Heart right ventricle (tissue), 16 donors: Measurements from ENCODE around the gene PSMB3. TPM values are rescaled to one million over a fixed set of nuclear protein-coding genes. Genes with fewer than 3 reads are reported as not detected.
"Not testable (repeated sequence)": the region's sequence is repeated elsewhere in the genome, so short reads cannot be mapped to it uniquely, and the experiment has no call there.

ENCODE experiments used
- ATAC-seq, 8 donors: fragments of 200-7000 bp; cut with Tn5 transposase; one replicate each; pipeline ENCODE4 v1.9.1; 2020; ENCODE audit warnings: mild to moderate bottlenecking in 8 of 8, moderate library complexity in 8 of 8, moderate number of reproducible peaks in 1 of 8
- DNase-seq, 2 donors: peaks; one replicate each; pipeline ENCODE4 v3.0.0-alpha.2; 2020
- H3K27ac ChIP-seq, 10 donors: fragments of 200-600 bp; sonication (generic) in 2 of 10; one replicate each; pipeline versions ENCODE4 v1.5.0 to v1.8.0; 2020 to 2022; ENCODE audit warnings: mild to moderate bottlenecking in 3 of 10
- H3K27me3 ChIP-seq, 7 donors: fragments of 200-600 bp; one replicate each; pipeline ENCODE4 v1.8.0; 2021 to 2022; ENCODE audit warnings: mild to moderate bottlenecking in 2 of 7
- H3K36me3 ChIP-seq, 9 donors: fragments of 200-600 bp; sonication (generic) in 1 of 9; one replicate each; pipeline versions ENCODE4 v1.5.0 to v1.8.0; 2020 to 2022; ENCODE audit warnings: mild to moderate bottlenecking in 2 of 9
- H3K4me1 ChIP-seq, 9 donors: fragments of 200-600 bp; sonication (generic) in 1 of 9; one replicate each; pipeline versions ENCODE4 v1.5.0 to v1.8.0; 2020 to 2022; ENCODE audit warnings: mild to moderate bottlenecking in 4 of 9
- H3K4me3 ChIP-seq, 10 donors: fragments of 200-600 bp; sonication (generic) in 2 of 10; one replicate each; pipeline versions ENCODE4 v1.5.0 to v1.8.0; 2020 to 2022; ENCODE audit warnings: mild to moderate bottlenecking in 7 of 10, moderate library complexity in 2 of 10
- H3K9me3 ChIP-seq, 11 donors: fragments of 200-600 bp in 10 of 11; sonication (generic) in 2 of 11; one replicate each; pipeline versions ENCODE4 v1.5.0 to v1.8.0; 2013 to 2022; ENCODE audit warnings: mild to moderate bottlenecking in 2 of 11, control low read depth in 1 of 11, moderate library complexity in 1 of 11
- CTCF ChIP-seq, 9 donors: fragments of 200-600 bp; sonication (generic) in 2 of 9; IDR thresholded peaks; one replicate each; pipeline versions ENCODE4 v1.5.0 to v1.8.0; 2021 to 2022; ENCODE audit warnings: antibody characterized with exemption in 9 of 9, mild to moderate bottlenecking in 5 of 9, moderate library complexity in 1 of 9
- WGBS, 2 donors: extraction: QIAGEN DNeasy Blood & Tissue Kit; methylation state at CpG; one replicate each; pipeline ENCODE4 v1.1.7; 2013; ENCODE audit warnings: inconsistent platforms in 1 of 2; 5-methylcytosine and 5-hydroxymethylcytosine counted together
- intact Hi-C, 10 donors: fragments of 100-400 bp; cut with DNase I; formaldehyde crosslinking; loops; one replicate each; pipeline versions ENCODE4 v1.11.1 to v1.14.2; 2022
- polyA plus RNA-seq, 2 donors: library from polyadenylated mRNA; stranded (reverse); fragments of 200-250 nt; gene quantifications; one replicate each; pipeline ENCODE4 v1.2.3, GENCODE V29; 2013
- total RNA-seq, 10 donors: library from RNA; stranded (reverse); fragmentation: NEBNext Ultra II Directional in 3 of 10; extraction: Animal tissue kit (Norgen Biotek cat#: 25700) in 3 of 10; gene quantifications; one replicate each; pipeline versions ENCODE4 v1.2.1 to v1.2.4, GENCODE V29; 2021 to 2023
- donor health status: Arrhythmogenic right ventricular cardiomyopathy.
- donor health status: ischemic (EF 13 %, LVEDD 7.1; RV severe dilation, severe dysfunction).
- donor health status: healthy with polysubstance abuse.
- donor health status: DM: no; HTN: yes; CAD: no.
- donor health status: DM: no; HTN: no; CAD: no.
- donor health status: ischemic (EF 25% LVEDD 6.9; RV normal size, moderate dysfunction).
- donor health status: ischemic (EF 25% LVEDD 5.7; RV mildly dilated, moderate dysfunction).
- donor health status: healthy.
- donor health status: DM: yes; HTN: yes; CAD: no.
- donor health status: Ischemic cardiomyopathy.
- donor health status: ischemic (EF 35%, LVEDD 5.7; RV mildly dilated, moderate dysfunction).
- donor health status: nonischemic (EF 11% LVEDD 7.7; RV severe dilation, severe dysfunction).
- donor health status: DM: yes; HTN: yes; CAD: no.
- donor health status: PGD.
- donor health status: ischemic (EF 29% LVEDD 5.4; RV normal size, mild dysfunction).
- donor health status: nonischemic (EF 23%, LVEDD 6.1; RV moderate dilation, normal function).

The PSMB3 gene
- total and polyA plus RNA-seq, 12 donors: 148 to 379 (median 165) TPM

DNA sequence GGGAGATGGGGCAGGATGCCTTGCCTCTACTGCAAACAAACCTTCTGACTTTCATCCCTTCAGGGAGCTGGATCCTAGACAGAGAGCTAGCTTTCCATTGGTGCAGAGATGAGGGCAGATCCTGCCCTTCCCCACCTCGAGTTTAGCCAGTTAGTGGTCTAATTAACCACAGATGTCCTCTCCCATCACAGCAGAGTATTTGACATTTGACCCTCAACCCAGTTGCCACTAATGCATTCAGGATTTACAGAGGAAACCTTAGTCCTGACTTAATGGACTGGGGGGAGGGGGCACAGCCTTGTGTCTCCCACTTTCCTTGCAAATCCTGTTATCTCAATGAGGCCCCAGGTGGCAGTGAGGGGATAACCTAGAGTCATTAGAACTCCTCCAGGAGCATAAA lies 36.6 kb downstream of the PSMB3 start:
- no peak for TF ChIP-seq CTCF (IDR thresholded peaks at IDR 0.05)
- WGBS, 2 donors: 9 to 19% methylated on average over 1 of the region's 1 CpG
- no peak overlapping the region for H3K27ac ChIP-seq
- DNase-seq (no peak), ATAC-seq (no peak)
- no peak overlapping the region for H3K4me3 ChIP-seq
- H3K36me3 ChIP-seq: peaks cover 0 to 51% (median 23%) of the 10 kb centered on the region in 9 donors
- intact Hi-C loops: no loop called here
- no peaks in the 10 kb centered on the region for H3K27me3 ChIP-seq
- H3K4me1 ChIP-seq: peaks cover 0 to 32% (median 20%) of the 10 kb centered on the region in 9 donors
- H3K9me3 ChIP-seq: no peaks in the 10 kb centered on the region

- H3K9me3 ChIP-seq, H3K4me3 ChIP-seq, intact Hi-C loops, DNase-seq, H3K27me3 ChIP-seq: not testable (repeated sequence)
- Histone ChIP-seq H3K4me1 (peaks cover 0 to 32% (median 20%) of the 10 kb centered on the region in 9 donors), H3K36me3 (peaks cover 0 to 47% (median 13%) of the 10 kb centered on the region in 9 donors), H3K27ac (peak overlapping the region in 1 of 10 donors; percentile 34)
- WGBS, 2 donors: 64 to 70% methylated on average over 13 of the region's 13 CpGs
- peak in 2 of 8 donors; percentile 14 to 24 for ATAC-seq
Measured at GRCh38 chr17:38790148-38790707, 37.7 kb downstream of the PSMB3 start.

DNA sequence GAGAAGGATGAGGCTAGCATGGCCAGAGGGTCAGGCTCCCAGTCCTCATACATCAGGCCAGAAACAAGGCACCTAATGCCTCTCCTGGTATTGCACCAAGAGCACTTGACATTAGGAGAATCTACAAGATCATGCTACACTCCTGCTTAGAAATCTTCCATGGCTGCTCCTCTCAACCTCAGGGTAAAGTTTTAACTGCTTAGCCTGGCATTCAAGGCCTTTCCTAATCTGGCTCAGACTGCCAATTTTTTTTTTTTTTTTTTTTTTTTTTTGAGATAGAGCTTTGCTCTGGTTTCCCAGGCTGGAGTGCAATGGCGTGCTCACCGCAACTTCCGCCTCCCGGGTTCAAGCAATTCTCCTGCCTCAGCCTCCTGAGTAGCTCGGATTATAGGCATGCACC lies 38.6 kb downstream of the PSMB3 start:
- Histone ChIP-seq H3K9me3 (no peaks in the 10 kb centered on the region), H3K4me1 (peaks cover 0 to 35% (median 24%) of the 10 kb centered on the region in 9 donors), H3K4me3 (no peak overlapping the region), H3K27me3 (no peaks in the 10 kb centered on the region), H3K36me3 (peaks cover 0 to 47% (median 6%) of the 10 kb centered on the region in 9 donors), H3K27ac (no peak overlapping the region)
- intact Hi-C loops: no loop called here
- no peak for ATAC-seq
- WGBS, 2 donors: 97 to 100% methylated on average over 5 of the region's 5 CpGs
- no peak for TF ChIP-seq CTCF (IDR thresholded peaks at IDR 0.05)
- DNase-seq: no peak

DNA sequence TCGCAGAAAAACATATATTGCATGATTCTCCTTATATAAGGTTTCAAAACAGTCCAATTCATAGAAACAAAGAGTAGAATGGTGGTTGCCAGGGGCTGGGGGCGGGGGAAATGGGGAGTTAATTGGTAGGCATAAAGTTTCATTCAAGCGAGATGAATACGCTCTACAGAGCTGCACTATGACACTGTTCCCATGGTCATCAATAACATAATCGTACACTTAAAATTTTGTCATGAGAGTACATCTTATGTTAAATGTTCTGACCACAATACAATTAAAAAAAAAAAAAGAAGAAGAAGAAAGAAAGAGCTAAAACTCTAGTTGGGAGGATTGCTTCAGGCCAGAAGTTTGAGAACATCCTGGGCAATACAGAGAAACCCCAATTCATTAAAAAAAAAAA lies 41.7 kb downstream of the PSMB3 start:
- intact Hi-C loops: no loop called here
- DNase-seq: no peak
- no peaks in the 10 kb centered on the region for H3K27me3 ChIP-seq
- peaks cover 7 to 55% (median 46%) of the 10 kb centered on the region in 9 donors for H3K4me1 ChIP-seq
- no peaks in the 10 kb centered on the region for H3K9me3 ChIP-seq
- ATAC-seq: no peak
- 92 to 93% methylated on average over 5 of the region's 5 CpGs for WGBS, 2 donors
- no peak overlapping the region for H3K4me3 ChIP-seq
- H3K36me3 ChIP-seq: peaks cover 0 to 38% (median 0%) of the 10 kb centered on the region in 9 donors
- TF ChIP-seq CTCF (IDR thresholded peaks at IDR 0.05): no peak
- H3K27ac ChIP-seq: no peak overlapping the region

- 56 to 69% methylated on average over 5 of the region's 5 CpGs for WGBS, 2 donors
- H3K36me3 ChIP-seq: peaks cover 0 to 45% (median 2%) of the 10 kb centered on the region in 9 donors
- no peaks in the 10 kb centered on the region for H3K27me3 ChIP-seq
- H3K4me1 ChIP-seq: peaks cover 7 to 42% (median 35%) of the 10 kb centered on the region in 9 donors
- intact Hi-C loops: loop anchor here in 2 of 10 donors (5.0 kb wide), 1 partner anchor 44 kb away; the partner anchor contains the start of gene PSMB3 (in 2 of the 2)
- H3K27ac ChIP-seq: peak overlapping the region in 2 of 10 donors; percentile 14 to 100
- ATAC-seq (no peak), DNase-seq (no peak)
- no peaks in the 10 kb centered on the region for H3K9me3 ChIP-seq
- TF ChIP-seq CTCF (IDR thresholded peaks at IDR 0.05): no peak
- peak overlapping the region in 1 of 10 donors; percentile 99 for H3K4me3 ChIP-seq
Measured at GRCh38 chr17:38796451-38797157, 44.1 kb downstream of the PSMB3 start.
